Osteocyte (in vitro differentiated cells): ENCODE results near the gene UVSSA. TPM values are rescaled to one million over a fixed set of nuclear protein-coding genes. Genes with fewer than 3 reads are reported as not detected.
"Not testable (repeated sequence)": the region's sequence is repeated elsewhere in the genome, so short reads cannot be mapped to it uniquely, and the experiment has no call there.

Source experiments
- DNase-seq: peaks from one replicate; pipeline ENCODE4 v3.0.0; 2021; ENCODE audit warnings: mixed read lengths; ENCODE audit not compliant: unreplicated experiment; ENCODE audit errors: extremely low spot score
- H3K27ac Mint-ChIP-seq: one replicate; pipeline ENCODE4 v1.8.0; 2021; ENCODE audit warnings: mild to moderate bottlenecking, mixed read lengths; ENCODE audit not compliant: unreplicated experiment
- H3K27me3 Mint-ChIP-seq: one replicate; pipeline ENCODE4 v1.8.0; 2021; ENCODE audit warnings: mixed read lengths; ENCODE audit not compliant: unreplicated experiment
- H3K36me3 Mint-ChIP-seq: one replicate; pipeline ENCODE4 v1.8.0; 2021; ENCODE audit warnings: mixed read lengths; ENCODE audit not compliant: unreplicated experiment
- H3K4me1 Mint-ChIP-seq: one replicate; pipeline ENCODE4 v1.8.0; 2021; ENCODE audit warnings: mixed read lengths; ENCODE audit not compliant: unreplicated experiment
- H3K4me3 Mint-ChIP-seq: one replicate; pipeline ENCODE4 v1.8.0; 2021; ENCODE audit warnings: mild to moderate bottlenecking, moderate library complexity, mixed read lengths; ENCODE audit not compliant: unreplicated experiment
- H3K9me3 Mint-ChIP-seq: one replicate; pipeline ENCODE4 v1.8.0; 2021; ENCODE audit warnings: mixed read lengths; ENCODE audit not compliant: unreplicated experiment
- total RNA-seq: library from RNA; stranded (reverse); gene quantifications from 2 replicates; pipeline ENCODE4 v1.2.1, GENCODE V29; 2021
- TF ChIP-seq, protein P1 (sequence below): fragments of 200-600 bp; sonication (generic); IDR thresholded peaks from 2 replicates; pipeline ENCODE4 v1.5.0; 2021; ENCODE audit warnings: antibody characterized with exemption, mild to moderate bottlenecking, moderate library complexity

UVSSA gene
- total RNA-seq, 1 donor from 2014 or later: 26.7 TPM

DNA sequence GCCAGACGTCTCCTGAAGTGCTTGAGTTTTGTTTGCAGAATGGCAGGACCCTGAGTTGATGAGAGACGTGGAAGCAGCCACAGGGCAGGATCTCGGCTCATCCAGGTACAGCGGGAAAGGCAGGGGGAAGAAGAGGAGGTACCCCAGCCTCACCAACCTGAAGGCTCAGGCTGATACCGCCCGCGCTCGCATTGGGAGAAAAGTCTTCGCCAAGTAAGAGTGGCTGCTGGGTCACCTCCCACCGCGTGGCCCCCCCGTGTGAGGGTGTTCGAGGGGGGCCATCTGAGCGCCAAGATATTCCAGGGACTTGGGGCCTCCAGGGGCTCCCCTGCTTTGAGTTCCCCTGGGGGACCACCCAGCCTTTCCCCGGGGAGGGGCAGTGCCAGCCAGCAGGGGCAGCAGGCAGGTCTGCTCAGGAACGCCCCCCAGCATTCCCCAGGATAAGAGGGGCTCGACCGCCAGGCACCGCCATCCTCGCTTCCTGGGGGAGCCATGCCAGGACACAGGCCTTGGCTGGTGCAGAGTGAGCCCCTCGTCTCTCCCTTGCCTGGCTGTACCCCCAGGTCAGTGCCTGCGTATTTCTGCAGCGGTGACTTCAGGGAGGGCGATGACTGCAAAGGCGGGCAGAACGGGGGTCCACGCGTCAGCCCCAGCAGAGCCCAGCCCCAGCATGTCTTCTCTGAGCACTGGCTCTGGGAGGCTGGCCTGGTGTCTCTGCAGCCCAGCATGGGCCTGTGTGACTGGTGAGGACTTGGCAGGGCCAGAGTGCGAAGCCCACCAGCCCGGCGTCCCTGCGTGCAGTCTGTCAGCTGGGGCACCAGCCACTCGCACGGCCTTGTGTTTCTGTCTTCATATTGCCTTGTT, 37.0 kb downstream of the UVSSA start:
- peaks cover 13% of the 10 kb centered on the region for H3K9me3 Mint-ChIP-seq
- no peak overlapping the region for H3K4me3 Mint-ChIP-seq
- H3K4me1 Mint-ChIP-seq: no peaks in the 10 kb centered on the region
- H3K36me3 Mint-ChIP-seq: peaks cover 22% of the 10 kb centered on the region
- TF ChIP-seq, protein P1, sequence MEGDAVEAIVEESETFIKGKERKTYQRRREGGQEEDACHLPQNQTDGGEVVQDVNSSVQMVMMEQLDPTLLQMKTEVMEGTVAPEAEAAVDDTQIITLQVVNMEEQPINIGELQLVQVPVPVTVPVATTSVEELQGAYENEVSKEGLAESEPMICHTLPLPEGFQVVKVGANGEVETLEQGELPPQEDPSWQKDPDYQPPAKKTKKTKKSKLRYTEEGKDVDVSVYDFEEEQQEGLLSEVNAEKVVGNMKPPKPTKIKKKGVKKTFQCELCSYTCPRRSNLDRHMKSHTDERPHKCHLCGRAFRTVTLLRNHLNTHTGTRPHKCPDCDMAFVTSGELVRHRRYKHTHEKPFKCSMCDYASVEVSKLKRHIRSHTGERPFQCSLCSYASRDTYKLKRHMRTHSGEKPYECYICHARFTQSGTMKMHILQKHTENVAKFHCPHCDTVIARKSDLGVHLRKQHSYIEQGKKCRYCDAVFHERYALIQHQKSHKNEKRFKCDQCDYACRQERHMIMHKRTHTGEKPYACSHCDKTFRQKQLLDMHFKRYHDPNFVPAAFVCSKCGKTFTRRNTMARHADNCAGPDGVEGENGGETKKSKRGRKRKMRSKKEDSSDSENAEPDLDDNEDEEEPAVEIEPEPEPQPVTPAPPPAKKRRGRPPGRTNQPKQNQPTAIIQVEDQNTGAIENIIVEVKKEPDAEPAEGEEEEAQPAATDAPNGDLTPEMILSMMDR: no peak
- no peak overlapping the region for H3K27ac Mint-ChIP-seq
- H3K27me3 Mint-ChIP-seq: no peaks in the 10 kb centered on the region
- DNase-seq: no peak

DNA sequence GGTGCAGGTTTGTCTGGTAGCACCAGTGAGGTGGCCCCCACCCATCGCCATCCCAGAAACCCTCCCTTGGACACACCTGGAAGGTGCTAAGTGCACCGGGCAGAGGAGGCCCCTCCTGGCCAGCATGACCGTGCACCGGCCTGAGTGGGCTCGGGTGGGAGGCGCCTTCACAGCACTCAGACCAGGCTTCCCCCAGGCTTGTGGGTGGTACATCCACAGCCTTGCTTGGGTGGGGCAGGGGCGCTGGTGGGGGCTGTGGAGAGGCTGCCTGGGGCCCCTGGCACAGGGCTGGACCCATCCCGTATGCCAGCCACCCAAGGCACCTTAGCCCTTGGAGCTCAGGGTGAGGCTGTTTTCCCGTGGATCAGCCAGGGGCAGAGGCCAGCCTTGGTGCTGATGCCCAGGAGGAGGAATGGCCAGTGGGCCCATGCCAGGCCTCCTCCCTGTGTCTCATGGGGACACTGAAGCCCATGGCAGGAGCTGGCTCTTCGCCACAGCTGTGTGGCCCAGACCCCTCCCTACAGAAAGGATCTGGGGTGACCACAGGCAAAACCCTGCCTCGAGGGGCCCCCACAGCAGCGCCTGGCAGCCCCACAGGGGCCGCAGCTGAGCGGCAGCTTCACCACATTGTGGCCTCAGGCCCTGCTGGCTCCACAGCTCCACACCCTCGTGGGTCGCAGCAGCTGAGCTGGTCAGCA, 37.8 kb downstream of the UVSSA start:
- Mint-ChIP-seq H3K27me3 (no peaks in the 10 kb centered on the region), H3K4me1 (no peaks in the 10 kb centered on the region), H3K36me3 (peaks cover 24% of the 10 kb centered on the region), H3K4me3 (no peak overlapping the region), H3K9me3 (peaks cover 14% of the 10 kb centered on the region), H3K27ac (no peak overlapping the region)
- no peak for DNase-seq
- TF ChIP-seq, protein P1: no peak

DNA sequence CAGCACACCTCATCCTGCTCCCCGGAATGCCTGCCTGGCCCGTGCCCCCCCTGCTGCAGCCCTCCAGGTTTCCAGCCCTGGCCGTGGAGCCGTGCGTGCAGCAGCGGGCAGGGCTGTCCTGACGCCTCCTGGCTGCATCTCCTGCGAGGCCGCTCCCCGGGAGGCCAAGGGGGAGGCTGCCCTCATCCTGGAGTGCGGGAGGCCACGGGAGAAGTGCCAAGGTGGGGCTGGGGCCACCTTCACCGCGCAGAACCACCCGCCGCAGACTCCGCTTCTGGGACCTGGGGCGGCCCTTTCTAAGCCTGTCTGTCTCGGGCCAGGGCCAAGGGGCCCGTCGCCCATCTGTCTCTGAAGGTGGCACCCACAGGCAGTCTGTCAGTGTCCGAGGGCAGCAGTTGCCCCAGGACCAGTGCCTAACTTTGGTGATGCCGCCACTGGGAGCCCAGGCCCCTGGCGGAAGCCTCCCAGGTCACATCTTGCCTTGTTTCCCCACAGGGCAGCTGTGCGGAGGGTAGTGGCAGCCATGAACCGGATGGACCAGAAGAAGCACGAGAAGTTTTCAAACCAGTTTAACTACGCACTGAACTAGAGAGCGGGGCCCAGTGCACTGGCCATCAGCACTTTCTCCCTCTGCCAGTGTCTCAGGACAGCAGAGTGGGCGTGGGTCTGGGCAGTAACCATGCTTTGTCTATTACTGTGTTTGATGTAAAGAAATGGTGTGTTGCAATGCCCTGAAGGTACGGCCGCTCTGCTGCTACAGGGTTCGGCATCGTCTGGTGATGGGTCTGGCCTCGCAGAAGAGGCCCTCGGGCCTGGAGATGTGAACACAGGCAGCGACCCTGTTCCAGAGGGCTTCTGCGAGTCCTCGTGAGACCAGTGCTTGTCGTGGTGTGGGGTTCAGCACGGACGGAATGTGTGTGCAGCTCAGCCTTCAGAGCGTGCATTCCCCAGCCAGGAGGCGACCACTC, 38.6 kb downstream of the UVSSA start:
- H3K4me1 Mint-ChIP-seq: no peaks in the 10 kb centered on the region
- DNase-seq: no peak

DNA sequence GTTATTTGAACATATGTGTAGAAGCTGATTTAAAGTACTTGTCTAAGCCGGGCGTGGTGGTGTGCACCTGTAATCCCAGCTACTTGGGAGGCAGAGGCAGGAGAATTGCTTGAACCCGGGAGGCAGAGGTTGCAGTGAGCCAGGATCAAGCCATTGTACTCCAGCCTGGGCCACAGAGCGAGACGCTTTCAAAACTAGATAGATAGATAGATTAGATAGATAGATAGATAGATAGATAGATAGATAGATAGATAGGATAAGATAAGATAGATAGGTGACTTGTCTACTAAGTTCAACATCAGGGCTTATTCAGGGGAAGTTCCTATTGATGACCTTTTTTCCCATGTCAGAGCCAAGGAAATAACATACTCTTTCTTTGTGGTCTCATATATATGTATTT, 46.4 kb downstream of the UVSSA start:
- H3K9me3 Mint-ChIP-seq: peaks cover 17% of the 10 kb centered on the region
- peaks cover 15% of the 10 kb centered on the region for H3K36me3 Mint-ChIP-seq
- not testable (repeated sequence) for H3K27ac Mint-ChIP-seq, H3K27me3 Mint-ChIP-seq, DNase-seq, H3K4me1 Mint-ChIP-seq, H3K4me3 Mint-ChIP-seq

More for the DNA sequence above, 38.6 kb downstream of the UVSSA start:
- Mint-ChIP-seq H3K36me3 (peaks cover 27% of the 10 kb centered on the region), H3K4me3 (no peak overlapping the region), H3K9me3 (peaks cover 18% of the 10 kb centered on the region), H3K27ac (no peak overlapping the region), H3K27me3 (no peaks in the 10 kb centered on the region)
- TF ChIP-seq, protein P1: no peak

DNA sequence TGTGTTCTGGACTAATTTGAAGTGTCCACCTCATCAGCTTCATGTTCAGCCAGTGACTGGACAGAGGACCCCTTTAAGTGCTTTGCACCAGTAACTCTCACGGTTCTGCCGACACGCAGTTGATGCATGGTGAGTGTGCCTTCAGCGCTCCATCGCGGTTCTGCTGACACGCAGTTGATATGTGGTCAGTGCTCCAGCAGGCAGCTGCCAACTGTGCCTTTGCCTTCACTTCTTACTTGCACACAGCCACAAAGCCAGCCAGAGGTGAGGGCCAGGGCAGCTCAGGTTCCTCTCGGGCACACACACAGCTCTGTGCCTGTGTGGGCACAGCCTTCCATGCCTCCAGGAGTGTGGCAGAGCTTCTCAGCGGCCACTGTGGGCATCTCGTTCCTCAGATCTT, 46.9 kb downstream of the UVSSA start:
- Mint-ChIP-seq H3K4me1 (no peaks in the 10 kb centered on the region), H3K27ac (no peak overlapping the region), H3K9me3 (peaks cover 12% of the 10 kb centered on the region), H3K4me3 (no peak overlapping the region), H3K27me3 (no peaks in the 10 kb centered on the region), H3K36me3 (peaks cover 10% of the 10 kb centered on the region)
- no peak for DNase-seq
- TF ChIP-seq, protein P1: no peak

DNA sequence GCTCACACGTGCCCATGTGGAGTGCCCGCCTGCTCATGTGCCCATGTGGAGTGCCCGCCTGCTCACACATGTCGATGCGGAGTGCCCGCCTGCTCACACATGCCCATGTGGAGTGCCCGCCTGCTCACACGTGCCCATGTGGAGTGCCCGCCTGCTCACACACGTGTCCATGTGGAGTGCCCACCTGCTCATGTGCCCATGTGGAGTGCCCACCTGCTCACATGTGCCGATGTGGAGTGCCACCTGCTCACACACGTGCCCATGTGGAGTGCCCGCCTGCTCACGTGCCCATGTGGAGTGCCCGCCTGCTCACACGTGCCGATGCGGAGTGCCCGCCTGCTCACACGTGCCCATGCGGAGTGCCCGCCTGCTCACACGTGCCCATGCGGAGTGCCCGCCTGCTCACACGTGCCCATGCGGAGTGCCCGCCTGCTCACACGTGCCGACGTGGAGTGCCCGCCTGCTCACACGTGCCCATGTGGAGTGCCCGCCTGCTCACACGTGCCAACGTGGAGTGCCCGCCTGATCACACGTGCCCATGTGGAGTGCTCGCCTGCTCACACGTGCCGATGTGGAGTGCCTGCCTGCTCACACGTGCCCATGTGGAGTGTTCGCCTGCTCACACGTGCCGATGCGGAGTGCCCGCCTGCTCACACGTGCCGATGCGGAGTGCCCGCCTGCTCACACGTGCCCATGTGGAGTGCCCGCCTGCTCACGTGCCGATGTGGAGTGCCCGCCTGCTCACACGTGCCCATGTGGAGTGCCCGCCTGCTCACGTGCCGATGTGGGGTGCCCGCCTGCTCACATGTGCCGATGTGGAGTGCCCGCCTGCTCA, 47.8 kb downstream of the UVSSA start:
- not testable (repeated sequence) for DNase-seq, H3K4me1 Mint-ChIP-seq, H3K4me3 Mint-ChIP-seq, H3K27me3 Mint-ChIP-seq, H3K36me3 Mint-ChIP-seq, H3K27ac Mint-ChIP-seq
- peaks cover 11% of the 10 kb centered on the region for H3K9me3 Mint-ChIP-seq

DNA sequence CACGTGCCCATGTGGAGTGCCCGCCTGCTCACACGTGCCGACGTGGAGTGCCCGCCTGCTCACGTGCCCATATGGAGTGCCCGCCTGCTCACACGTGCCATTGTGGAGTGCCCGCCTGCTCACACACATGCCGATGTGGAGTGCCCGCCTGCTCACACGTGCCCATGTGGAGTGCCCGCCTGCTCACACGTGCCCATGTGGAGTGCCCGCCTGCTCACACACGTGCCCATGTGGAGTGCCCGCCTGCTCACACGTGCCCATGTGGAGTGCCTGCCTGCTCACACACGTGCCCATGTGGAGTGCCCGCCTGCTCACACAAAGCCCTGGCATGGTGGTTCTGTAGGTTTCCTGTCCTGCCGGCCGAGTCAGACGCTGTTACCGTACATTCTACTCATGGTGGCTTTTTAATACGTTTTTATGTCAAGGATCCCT, 48.4 kb downstream of the UVSSA start:
- DNase-seq, H3K4me1 Mint-ChIP-seq, H3K27me3 Mint-ChIP-seq, H3K9me3 Mint-ChIP-seq, H3K27ac Mint-ChIP-seq, H3K36me3 Mint-ChIP-seq, H3K4me3 Mint-ChIP-seq: not testable (repeated sequence)
